K562 (cell line): ENCODE results near the gene GPC2. TPM values are rescaled to one million over a fixed set of nuclear protein-coding genes. Genes with fewer than 3 reads are reported as not detected.

Experiments
- ATAC-seq: fragments of 200-7000 bp; cut with Tn5 transposase; 3 replicates; pipeline ENCODE4 v1.9.1; 2020; ENCODE audit warnings: moderate library complexity
- BruUV-seq: library from RNA; stranded (reverse); fragments of 400-500 nt; replicated peaks from 2 replicates; lab custom pipeline; 2021; lab: Mats Ljungman, UMichigan
- CTCF ChIA-PET: fragments of 300-600 bp; formaldehyde crosslinking; extraction: SDS; loops from one replicate; lab custom pipeline; 2021; ENCODE audit warnings: low intra/inter-chr PET ratio; lab: Yijun Ruan, JAX
- POLR2A ChIA-PET: fragments of 300-600, 350-650 bp; sonication (Branson Sonifier 250); formaldehyde crosslinking; extraction: SDS; loops from one replicate; lab custom pipeline; 2021; ENCODE audit warnings: antibody characterized with exemption, inconsistent platforms; lab: Yijun Ruan, JAX
- DNase-seq, 4 experiments: peaks; one replicate each; pipeline versions ENCODE4 v3.0.0 to v3.0.0-alpha.2; 2011 to 2018; ENCODE audit warnings: low spot score in 3 of 4, mixed read lengths in 3 of 4; ENCODE audit errors: extremely low read depth in 1 of 4
- FAIRE-seq: peaks from 2 replicates; lab custom pipeline; 2011; peaks lifted over from hg19 to GRCh38; lab: Jason Lieb, UNC
- H2AFZ ChIP-seq: 2 replicates; pipeline ENCODE4 v1.6.0; 2011; ENCODE audit warnings: low read depth, low read length, control low read depth, inconsistent platforms
- H3K27ac ChIP-seq: fragments of 200-600 bp; 3 replicates; pipeline ENCODE4 v1.8.0; 2011; ENCODE audit warnings: low read depth, mild to moderate bottlenecking, control low read depth, inconsistent platforms, low read length, moderate library complexity, mixed read lengths; ENCODE audit errors: extremely low read depth
- H3K27me3 ChIP-seq, 2 experiments: fragments of 300-600 bp in 1 of 2; 2 replicates in 1 of 2; 3 replicates in 1 of 2; pipeline versions ENCODE4 v1.6.0 to v1.8.0; 2011; ENCODE audit warnings: inconsistent platforms in 2 of 2, low read length in 2 of 2, mild to moderate bottlenecking in 1 of 2, mixed read lengths in 1 of 2, moderate library complexity in 1 of 2; ENCODE audit not compliant: control insufficient read depth in 2 of 2, insufficient read depth in 2 of 2
- H3K36me3 ChIP-seq: fragments of 300-600 bp; 3 replicates; pipeline ENCODE4 v1.8.0; 2011; ENCODE audit warnings: mild to moderate bottlenecking, low read length, inconsistent platforms; ENCODE audit not compliant: control insufficient read depth, insufficient read depth
- H3K4me1 ChIP-seq, 2 experiments: fragments of 200-600 bp in 1 of 2; replicated peaks in 1 of 2; 2 replicates in 1 of 2; 3 replicates in 1 of 2; pipeline versions ENCODE4 v1.5.1 to v1.8.0; 2011; ENCODE audit warnings: inconsistent platforms in 2 of 2, low read length in 2 of 2, mild to moderate bottlenecking in 1 of 2, mixed read lengths in 1 of 2, moderate library complexity in 1 of 2; ENCODE audit not compliant: control insufficient read depth in 2 of 2, insufficient read depth in 2 of 2
- H3K4me2 ChIP-seq: 2 replicates; pipeline ENCODE4 v1.6.1; 2011; ENCODE audit warnings: low read length, control low read depth, inconsistent platforms, mixed read lengths; ENCODE audit not compliant: insufficient read depth
- H3K4me3 ChIP-seq: fragments of 200-600 bp; sonication (generic), shearing (Covaris generic); 2 replicates; pipeline ENCODE4 v1.5.1; 2016; ENCODE audit warnings: control low read depth, inconsistent platforms
- H3K79me2 ChIP-seq: fragments of 200-600 bp; 3 replicates; pipeline ENCODE4 v1.8.0; 2011; ENCODE audit warnings: low read length, inconsistent platforms; ENCODE audit not compliant: control insufficient read depth, insufficient read depth
- H3K9ac ChIP-seq, 2 experiments: 2 replicates each; pipeline versions ENCODE4 v1.6.0 to v1.6.1; 2011; ENCODE audit warnings: low read depth in 2 of 2, low read length in 2 of 2, control low read depth in 1 of 2, inconsistent platforms in 1 of 2, mild to moderate bottlenecking in 1 of 2, mixed read lengths in 1 of 2; ENCODE audit not compliant: insufficient read depth in 1 of 2
- H3K9me1 ChIP-seq: one replicate; pipeline ENCODE4 v1.6.0; 2011; ENCODE audit warnings: inconsistent platforms, mild to moderate bottlenecking, low read length, moderate library complexity; ENCODE audit not compliant: control insufficient read depth, insufficient read depth
- H3K9me3 ChIP-seq: replicated peaks from 2 replicates; pipeline ENCODE4 v1.5.1; 2011; ENCODE audit warnings: low read depth, low read length, inconsistent platforms; ENCODE audit not compliant: control insufficient read depth, insufficient read depth
- H4K20me1 ChIP-seq: replicated peaks from 2 replicates; pipeline ENCODE4 v1.6.1; 2011; ENCODE audit warnings: low read length, inconsistent platforms, mixed read lengths; ENCODE audit not compliant: control insufficient read depth, insufficient read depth
- BMI1 ChIP-seq: fragments of 150-350 bp; IDR thresholded peaks from 2 replicates; pipeline ENCODE4 v1.6.1; 2014; ENCODE audit warnings: low read length
- CTCF ChIP-seq, 3 experiments: IDR thresholded peaks in 2 of 3; conservative IDR thresholded peaks in 1 of 3; 2 replicates each; pipeline ENCODE4 v1.5.1; 2011 to 2012; ENCODE audit warnings: low read length in 3 of 3, mild to moderate bottlenecking in 3 of 3, control low read depth in 2 of 3, improper control_type of control experiment in 1 of 3, inconsistent platforms in 1 of 3, low read depth in 1 of 3, mixed read lengths in 1 of 3, moderate library complexity in 1 of 3; ENCODE audit not compliant: insufficient read depth in 2 of 3
- SMAD3 ChIP-seq: fragments of 450-650 bp; formaldehyde crosslinking; conservative IDR thresholded peaks from 2 replicates; pipeline ENCODE4 v1.4.0; 2020; ENCODE audit warnings: mild to moderate bottlenecking
- XRCC4 ChIP-seq: IDR thresholded peaks from one replicate; pipeline ENCODE4 v1.6.1; 2011; ENCODE audit not compliant: insufficient read depth, insufficient read length; ENCODE audit errors: extremely low read depth
- WGBS: fragments of 100-300 bp; shearing (Covaris generic); methylation state at CpG from one replicate; pipeline ENCODE4 v1.1.6; 2016; ENCODE audit warnings: low coverage, mixed read lengths; ENCODE audit not compliant: insufficient coverage; ENCODE audit errors: missing lambda C conversion rate; 5-methylcytosine and 5-hydroxymethylcytosine counted together
- in situ Hi-C: fragments of 300-500 bp; cut with MboI; formaldehyde crosslinking; loops from 4 replicates; pipeline ENCODE4 v1.15.0; 2018; ENCODE audit warnings: inconsistent platforms, mixed read lengths
- intact Hi-C: fragments of 100-400 bp; cut with micrococcal nuclease; formaldehyde crosslinking; loops from 2 replicates; pipeline ENCODE4 v1.14.2; 2022
- polyA plus RNA-seq, 8 experiments: library from polyadenylated mRNA; depleted of rRNA in 4 of 8; stranded (reverse) in 5 of 8; unstranded in 3 of 8; fragments of >200 nt; fragmentation: Nextera tagmentation in 2 of 8; fragmentation: Illumina TruSeq in 1 of 8; extraction: Ambion mirVana in 2 of 8; extraction: Trizol in 1 of 8; gene quantifications; 2 replicates each; pipeline versions ENCODE4 v1.2.1 to v1.2.3, GENCODE V29; 2011 to 2014; ENCODE audit warnings: inconsistent platforms in 1 of 8, missing spikeins in 1 of 8
- total RNA-seq, 7 experiments: library from RNA; depleted of rRNA in 6 of 7; stranded (reverse); fragments of >200 nt in 6 of 7; fragmentation: Illumina TruSeq in 2 of 7; extraction: Trizol in 2 of 7; gene quantifications; 2 replicates each; pipeline versions ENCODE4 v1.2.1 to v1.2.3, GENCODE V29; 2011 to 2021; ENCODE audit warnings: low replicate concordance in 1 of 7

The GPC2 gene
- total and polyA plus RNA-seq, 9 of the 15 experiments (the other 6 are each of a cell fraction or from before 2014, with no cell fraction given), result 0.06 to 7.7 (median 1.4) TPM; not detected in 1

DNA sequence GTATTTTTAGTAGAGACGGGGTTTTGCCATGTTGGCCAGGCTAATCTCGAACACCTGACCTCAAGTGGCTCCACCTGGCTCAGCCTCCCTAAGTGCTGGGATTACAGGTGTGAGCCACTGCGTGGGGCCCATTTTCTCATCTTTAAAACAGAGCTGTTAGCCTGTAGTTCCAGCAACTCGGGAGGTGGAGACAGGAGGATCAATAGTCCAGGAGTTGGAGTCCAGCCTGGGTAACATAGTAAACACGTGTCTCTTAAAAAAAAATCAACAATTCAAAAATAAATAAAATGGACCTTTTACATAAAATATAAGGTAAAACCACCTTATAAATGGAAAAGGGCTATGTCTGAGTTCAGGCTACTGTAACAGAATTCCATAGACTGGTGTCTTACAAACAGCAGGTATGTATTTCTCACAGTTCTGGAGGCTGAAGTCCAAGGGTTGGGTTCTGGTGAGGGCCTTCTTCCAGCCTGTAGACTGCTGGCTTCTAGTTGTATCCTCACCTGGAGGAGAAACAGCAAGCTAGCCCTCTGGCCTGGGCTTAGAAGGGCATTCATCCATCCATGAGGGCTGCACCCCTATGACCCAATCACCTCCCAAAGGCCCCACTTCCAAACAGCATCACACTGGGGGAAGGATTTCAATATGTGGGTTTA is 35.6 kb upstream of the GPC2 start:
- FAIRE-seq (no peak), ATAC-seq (no peak), DNase-seq (no peak)
- no peak overlapping the region for H2AFZ ChIP-seq
- in situ Hi-C loops (loop anchor here (5.0 to 10.0 kb wide), 2 partner anchors 80 to 218 kb away; no protein-coding TSS in a partner anchor), intact Hi-C loops (loop anchor here (10.0 kb wide), 1 partner anchor 218 kb away; no protein-coding TSS in a partner anchor)
- H3K27ac ChIP-seq, result no peak overlapping the region
- 34% methylated on average over 5 of the region's 5 CpGs for WGBS
- H3K9ac ChIP-seq, result no peak overlapping the region
- H3K9me1 ChIP-seq, result peaks cover 4% of the 10 kb centered on the region
- no TSS peak for BruUV-seq
- H3K27me3 ChIP-seq, result no peaks in the 10 kb centered on the region
- H3K36me3 ChIP-seq, result no peaks in the 10 kb centered on the region
- ChIA-PET POLR2A (interaction anchor here (0.6 to 1.6 kb wide), 3 partner anchors 10 to 35 kb away, joined by 3 read pairs; partner anchors contain the start of gene STAG3), CTCF (no interaction called here)
- no peak overlapping the region for H3K4me3 ChIP-seq
- TF ChIP-seq BMI1 (no peak), XRCC4 (no peak), SMAD3 (CRISPR knock-in tag) (no peak), CTCF (IDR thresholded peaks at IDR 0.05 in 2 of 3, conservative IDR thresholded peaks at IDR 0.05 in 1 of 3; ENCODE audit: insufficient read depth in 2 of 3, low read depth in 1 of 3, low read length in 3 of 3) (no peak)
- no peak overlapping the region for H3K4me2 ChIP-seq
- H3K79me2 ChIP-seq, result no peaks in the 10 kb centered on the region
- peaks cover 13 to 18% of the 10 kb centered on the region in 2 experiments for H3K4me1 ChIP-seq
- no peaks in the 10 kb centered on the region for H3K9me3 ChIP-seq
- H4K20me1 ChIP-seq, result no peaks in the 10 kb centered on the region
